Tibial artery (tissue), 4 donors: Measurements from ENCODE around the gene CA12.

ENCODE experiments used
- DNase-seq, 2 donors: peaks; one replicate each; pipeline ENCODE4 v3.0.0-alpha.2; 2019
- H3K27ac ChIP-seq, 2 donors: fragments of 200-600 bp; sonication (generic) in 1 of 2; 1 replicate in 1 of 2; 2 replicates in 1 of 2; pipeline ENCODE4 v1.5.1; 2018 to 2019; ENCODE audit warnings: mild to moderate bottlenecking in 1 of 2
- H3K27me3 ChIP-seq, 2 donors: fragments of 200-600 bp; sonication (generic) in 1 of 2; one replicate each; pipeline versions ENCODE4 v1.5.1 to v1.6.0; 2016 to 2019
- H3K36me3 ChIP-seq, 3 donors: fragments of 200-600 bp; sonication (generic) in 2 of 3; one replicate each; pipeline ENCODE4 v1.5.1; 2016 to 2019; ENCODE audit warnings: mild to moderate bottlenecking in 2 of 3
- H3K4me1 ChIP-seq, 4 donors: fragments of 200-600 bp; sonication (generic) in 2 of 4; 1 replicate in 3 of 4; 2 replicates in 1 of 4; pipeline ENCODE4 v1.5.1; 2016 to 2019
- H3K4me3 ChIP-seq, 2 donors: fragments of 200-600 bp; sonication (generic) in 1 of 2; 1 replicate in 1 of 2; 2 replicates in 1 of 2; pipeline ENCODE4 v1.5.1; 2018 to 2019; ENCODE audit warnings: mild to moderate bottlenecking in 2 of 2
- H3K9me3 ChIP-seq, 3 donors: fragments of 200-600 bp; sonication (generic) in 1 of 3; one replicate each; pipeline ENCODE4 v1.5.1; 2016 to 2019
- intact Hi-C: fragments of 100-400 bp; cut with DNase I; formaldehyde crosslinking; loops from one replicate; pipeline ENCODE4 v1.15.0; 2023; ENCODE audit warnings: low total_unique reads
- TF ChIP-seq, protein P1 (sequence below), 2 experiments: fragments of 200-600 bp in 1 of 2; fragments of 450-650 bp in 1 of 2; IDR thresholded peaks; one replicate each; pipeline ENCODE4 v1.5.1; 2017 to 2019; ENCODE audit warnings: antibody characterized with exemption in 2 of 2, mild to moderate bottlenecking in 1 of 2, moderate library complexity in 1 of 2

Gene CA12

GRCh38 chr15:63358241-63359029 lies 23.2 kb downstream of the CA12 start:
- Histone ChIP-seq H3K27ac (no peak overlapping the region), H3K4me3 (no peak overlapping the region), H3K27me3 (no peaks in the 10 kb centered on the region), H3K9me3 (no peaks in the 10 kb centered on the region), H3K4me1 (no peaks in the 10 kb centered on the region), H3K36me3 (no peaks in the 10 kb centered on the region)
- DNase-seq = no peak
- intact Hi-C loops = no loop called here
- TF ChIP-seq, protein P1, sequence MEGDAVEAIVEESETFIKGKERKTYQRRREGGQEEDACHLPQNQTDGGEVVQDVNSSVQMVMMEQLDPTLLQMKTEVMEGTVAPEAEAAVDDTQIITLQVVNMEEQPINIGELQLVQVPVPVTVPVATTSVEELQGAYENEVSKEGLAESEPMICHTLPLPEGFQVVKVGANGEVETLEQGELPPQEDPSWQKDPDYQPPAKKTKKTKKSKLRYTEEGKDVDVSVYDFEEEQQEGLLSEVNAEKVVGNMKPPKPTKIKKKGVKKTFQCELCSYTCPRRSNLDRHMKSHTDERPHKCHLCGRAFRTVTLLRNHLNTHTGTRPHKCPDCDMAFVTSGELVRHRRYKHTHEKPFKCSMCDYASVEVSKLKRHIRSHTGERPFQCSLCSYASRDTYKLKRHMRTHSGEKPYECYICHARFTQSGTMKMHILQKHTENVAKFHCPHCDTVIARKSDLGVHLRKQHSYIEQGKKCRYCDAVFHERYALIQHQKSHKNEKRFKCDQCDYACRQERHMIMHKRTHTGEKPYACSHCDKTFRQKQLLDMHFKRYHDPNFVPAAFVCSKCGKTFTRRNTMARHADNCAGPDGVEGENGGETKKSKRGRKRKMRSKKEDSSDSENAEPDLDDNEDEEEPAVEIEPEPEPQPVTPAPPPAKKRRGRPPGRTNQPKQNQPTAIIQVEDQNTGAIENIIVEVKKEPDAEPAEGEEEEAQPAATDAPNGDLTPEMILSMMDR (IDR thresholded peaks at IDR 0.05) = no peak

DNA sequence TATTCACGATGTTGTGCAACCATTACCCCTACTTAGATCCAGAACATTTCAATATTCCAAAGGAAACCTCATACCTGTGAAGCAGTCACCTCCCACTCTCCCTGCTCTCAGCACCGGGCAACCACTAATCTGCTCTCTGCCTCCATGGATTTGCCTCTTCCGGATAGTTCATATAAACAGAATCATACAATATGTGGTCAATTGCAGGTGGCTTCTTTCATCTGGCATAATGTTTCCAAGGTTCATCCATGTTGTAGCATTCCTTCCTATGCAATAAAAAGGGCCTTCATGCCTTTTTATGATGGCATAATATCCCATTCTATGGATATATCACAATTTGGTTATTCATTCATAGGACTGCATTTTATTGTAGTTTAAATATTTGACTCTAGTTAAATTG lies 23.9 kb downstream of the CA12 start:
- intact Hi-C loops = no loop called here
- no peaks in the 10 kb centered on the region for H3K9me3 ChIP-seq
- no peaks in the 10 kb centered on the region for H3K27me3 ChIP-seq
- TF ChIP-seq, protein P1 (IDR thresholded peaks at IDR 0.05) = no peak
- H3K36me3 ChIP-seq = no peaks in the 10 kb centered on the region
- no peaks in the 10 kb centered on the region for H3K4me1 ChIP-seq
- no peak for DNase-seq
- no peak overlapping the region for H3K27ac ChIP-seq
- H3K4me3 ChIP-seq = no peak overlapping the region

- H3K27me3 ChIP-seq = no peaks in the 10 kb centered on the region
- DNase-seq = no peak
- H3K4me1 ChIP-seq = no peaks in the 10 kb centered on the region
- no peak overlapping the region for H3K27ac ChIP-seq
- intact Hi-C loops = no loop called here
- H3K9me3 ChIP-seq = no peaks in the 10 kb centered on the region
- H3K4me3 ChIP-seq = no peak overlapping the region
- TF ChIP-seq, protein P1 (IDR thresholded peaks at IDR 0.05) = no peak
- H3K36me3 ChIP-seq = no peaks in the 10 kb centered on the region
Observed at GRCh38 chr15:63357061-63357460, 24.6 kb downstream of the CA12 start.

- Histone ChIP-seq H3K9me3 (no peaks in the 10 kb centered on the region), H3K36me3 (no peaks in the 10 kb centered on the region), H3K27ac (no peak overlapping the region), H3K4me3 (no peak overlapping the region), H3K27me3 (no peaks in the 10 kb centered on the region), H3K4me1 (peaks cover 0 to 7% (median 4%) of the 10 kb centered on the region in 4 donors)
- TF ChIP-seq, protein P1 (IDR thresholded peaks at IDR 0.05) = no peak
- intact Hi-C loops = no loop called here
- DNase-seq = no peak
Observed at GRCh38 chr15:63354821-63355650, 26.6 kb downstream of the CA12 start.

GRCh38 chr15:63353887-63354286 lies 27.8 kb downstream of the CA12 start:
- no peak overlapping the region for H3K4me3 ChIP-seq
- TF ChIP-seq, protein P1 (IDR thresholded peaks at IDR 0.05) = no peak
- H3K9me3 ChIP-seq = no peaks in the 10 kb centered on the region
- peaks cover 0 to 16% (median 9%) of the 10 kb centered on the region in 4 donors for H3K4me1 ChIP-seq
- no peaks in the 10 kb centered on the region for H3K36me3 ChIP-seq
- no peak overlapping the region for H3K27ac ChIP-seq
- intact Hi-C loops = no loop called here
- no peaks in the 10 kb centered on the region for H3K27me3 ChIP-seq
- DNase-seq = no peak
